Measurements from ENCODE around the gene CDKN2AIP. TPM values are rescaled to one million over a fixed set of nuclear protein-coding genes. Genes with fewer than 3 reads are reported as not detected.

The CDKN2AIP gene
- polyA plus RNA-seq, 2 of the 4 experiments (the other 2 are of a cell fraction), result 9.1 to 12.4 TPM

DNA sequence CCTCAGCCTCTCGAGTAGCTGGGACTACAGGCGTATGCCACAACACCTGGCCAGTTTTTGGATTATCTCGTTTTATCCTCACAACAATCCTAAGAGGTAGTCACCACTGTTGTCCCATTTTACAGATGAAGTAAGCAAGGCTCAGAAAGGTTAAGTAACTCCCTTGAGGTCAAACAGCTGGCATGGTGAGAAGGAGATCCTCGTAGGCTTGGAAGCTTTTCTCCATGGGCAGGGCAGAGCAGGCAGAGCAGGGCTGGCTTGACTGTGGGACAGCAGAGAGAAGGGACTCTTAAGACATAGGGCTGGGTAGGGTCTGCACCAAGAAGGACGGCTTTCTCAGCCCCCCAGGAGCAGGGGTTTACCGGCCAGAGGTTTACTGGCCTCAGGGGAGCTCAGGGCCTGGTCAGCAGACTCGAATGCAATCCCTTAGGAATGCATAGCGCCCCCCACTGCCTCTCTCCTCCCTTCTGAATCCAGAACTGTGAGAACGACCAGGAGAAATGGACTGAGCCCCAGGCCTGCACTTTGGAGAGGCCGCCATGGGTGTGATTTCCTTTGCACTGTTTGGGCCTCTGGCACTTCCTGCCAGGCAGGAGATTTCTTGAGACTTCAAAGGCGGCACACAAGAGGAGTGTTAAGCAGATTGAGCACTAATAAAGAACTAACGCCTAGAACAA is 14.0 kb upstream of the CDKN2AIP start:
- 0 out of 6 replicates have a peak, but pooled peaks of 1 of the 2 experiments have one; percentile 25 for ATAC-seq

DNA sequence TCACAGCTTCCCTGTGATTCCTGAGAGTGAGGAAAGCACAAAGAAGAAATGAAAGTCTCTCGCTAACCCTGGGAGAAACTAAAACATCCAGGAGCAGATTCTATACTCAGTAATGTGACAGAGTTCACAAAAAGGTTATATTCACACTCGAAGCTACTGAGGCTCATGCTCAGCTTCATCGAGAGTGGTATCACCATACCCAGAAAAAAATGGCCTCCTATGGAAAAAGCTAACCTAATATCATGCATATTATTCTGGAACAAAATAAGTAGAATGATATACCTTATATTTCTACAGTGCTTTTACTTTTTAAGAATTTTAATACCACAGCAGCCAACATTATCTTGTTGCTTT is 13.5 kb upstream of the CDKN2AIP start:
- DNase-seq (ENCODE audit: low read depth in 1 of 2, low spot score in 1 of 2) (no peak), ATAC-seq (no peak), FAIRE-seq (no peak)
- ChIA-PET CTCF (no interaction called here), POLR2A (no interaction called here)
- H3K4me2 ChIP-seq, result no peak overlapping the region
- WGBS (ENCODE audit: missing lambda C conversion rate), result 71% methylated on average over 3 of the region's 3 CpGs
- no peaks in the 10 kb centered on the region for H3K4me1 ChIP-seq
- H3K9me3 ChIP-seq, result no peaks in the 10 kb centered on the region
- no peak overlapping the region for H3K27ac ChIP-seq
- TF ChIP-seq HEYL (CRISPR knock-in tag; IDR thresholded peaks at IDR 0.05), result no peak
- no peak for TF ChIP-seq CBX2 (IDR thresholded peaks at IDR 0.05; ENCODE audit: borderline replicate concordance, low read depth)
- no peak for TF ChIP-seq NFE2L2 (conservative IDR thresholded peaks at IDR 0.05; ENCODE audit: low read length)
- TF ChIP-seq, protein P1, sequence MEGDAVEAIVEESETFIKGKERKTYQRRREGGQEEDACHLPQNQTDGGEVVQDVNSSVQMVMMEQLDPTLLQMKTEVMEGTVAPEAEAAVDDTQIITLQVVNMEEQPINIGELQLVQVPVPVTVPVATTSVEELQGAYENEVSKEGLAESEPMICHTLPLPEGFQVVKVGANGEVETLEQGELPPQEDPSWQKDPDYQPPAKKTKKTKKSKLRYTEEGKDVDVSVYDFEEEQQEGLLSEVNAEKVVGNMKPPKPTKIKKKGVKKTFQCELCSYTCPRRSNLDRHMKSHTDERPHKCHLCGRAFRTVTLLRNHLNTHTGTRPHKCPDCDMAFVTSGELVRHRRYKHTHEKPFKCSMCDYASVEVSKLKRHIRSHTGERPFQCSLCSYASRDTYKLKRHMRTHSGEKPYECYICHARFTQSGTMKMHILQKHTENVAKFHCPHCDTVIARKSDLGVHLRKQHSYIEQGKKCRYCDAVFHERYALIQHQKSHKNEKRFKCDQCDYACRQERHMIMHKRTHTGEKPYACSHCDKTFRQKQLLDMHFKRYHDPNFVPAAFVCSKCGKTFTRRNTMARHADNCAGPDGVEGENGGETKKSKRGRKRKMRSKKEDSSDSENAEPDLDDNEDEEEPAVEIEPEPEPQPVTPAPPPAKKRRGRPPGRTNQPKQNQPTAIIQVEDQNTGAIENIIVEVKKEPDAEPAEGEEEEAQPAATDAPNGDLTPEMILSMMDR (IDR thresholded peaks at IDR 0.05), result no peak
- TF ChIP-seq FOSB (CRISPR knock-in tag; IDR thresholded peaks at IDR 0.05), result no peak
- no peak for TF ChIP-seq SREBF2 (IDR thresholded peaks at IDR 0.05)
- TF ChIP-seq POLR2AphosphoS2 (conservative IDR thresholded peaks at IDR 0.05; ENCODE audit: low read length), result no peak
- no peak for TF ChIP-seq HDAC2 (IDR thresholded peaks at IDR 0.05)
- no peak for TF ChIP-seq EHMT2 (IDR thresholded peaks at IDR 0.05; ENCODE audit: low read depth)
- no peak for TF ChIP-seq ESRRA (IDR thresholded peaks at IDR 0.05; ENCODE audit: borderline replicate concordance, low read length)
- no peak for TF ChIP-seq MYC (IDR thresholded peaks at IDR 0.05; ENCODE audit: borderline replicate concordance, low read length)
- no peak for TF ChIP-seq MAFK (IDR thresholded peaks at IDR 0.05; ENCODE audit: partially characterized antibody)
- no peak for TF ChIP-seq RNF2 (IDR thresholded peaks at IDR 0.05; ENCODE audit: borderline replicate concordance, low read depth)
- TF ChIP-seq, protein P2, sequence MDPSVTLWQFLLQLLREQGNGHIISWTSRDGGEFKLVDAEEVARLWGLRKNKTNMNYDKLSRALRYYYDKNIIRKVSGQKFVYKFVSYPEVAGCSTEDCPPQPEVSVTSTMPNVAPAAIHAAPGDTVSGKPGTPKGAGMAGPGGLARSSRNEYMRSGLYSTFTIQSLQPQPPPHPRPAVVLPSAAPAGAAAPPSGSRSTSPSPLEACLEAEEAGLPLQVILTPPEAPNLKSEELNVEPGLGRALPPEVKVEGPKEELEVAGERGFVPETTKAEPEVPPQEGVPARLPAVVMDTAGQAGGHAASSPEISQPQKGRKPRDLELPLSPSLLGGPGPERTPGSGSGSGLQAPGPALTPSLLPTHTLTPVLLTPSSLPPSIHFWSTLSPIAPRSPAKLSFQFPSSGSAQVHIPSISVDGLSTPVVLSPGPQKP (IDR thresholded peaks at IDR 0.05; ENCODE audit: low read depth, low read length), result no peak
- TF ChIP-seq, protein P3, sequence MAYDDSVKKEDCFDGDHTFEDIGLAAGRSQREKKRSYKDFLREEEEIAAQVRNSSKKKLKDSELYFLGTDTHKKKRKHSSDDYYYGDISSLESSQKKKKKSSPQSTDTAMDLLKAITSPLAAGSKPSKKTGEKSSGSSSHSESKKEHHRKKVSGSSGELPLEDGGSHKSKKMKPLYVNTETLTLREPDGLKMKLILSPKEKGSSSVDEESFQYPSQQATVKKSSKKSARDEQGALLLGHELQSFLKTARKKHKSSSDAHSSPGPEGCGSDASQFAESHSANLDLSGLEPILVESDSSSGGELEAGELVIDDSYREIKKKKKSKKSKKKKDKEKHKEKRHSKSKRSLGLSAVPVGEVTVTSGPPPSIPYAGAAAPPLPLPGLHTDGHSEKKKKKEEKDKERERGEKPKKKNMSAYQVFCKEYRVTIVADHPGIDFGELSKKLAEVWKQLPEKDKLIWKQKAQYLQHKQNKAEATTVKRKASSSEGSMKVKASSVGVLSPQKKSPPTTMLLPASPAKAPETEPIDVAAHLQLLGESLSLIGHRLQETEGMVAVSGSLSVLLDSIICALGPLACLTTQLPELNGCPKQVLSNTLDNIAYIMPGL (CRISPR knock-in tag; IDR thresholded peaks at IDR 0.05; ENCODE audit: borderline replicate concordance), result no peak
- TF ChIP-seq TP53 (CRISPR knock-in tag; IDR thresholded peaks at IDR 0.05), result no peak
- TF ChIP-seq, protein P4, sequence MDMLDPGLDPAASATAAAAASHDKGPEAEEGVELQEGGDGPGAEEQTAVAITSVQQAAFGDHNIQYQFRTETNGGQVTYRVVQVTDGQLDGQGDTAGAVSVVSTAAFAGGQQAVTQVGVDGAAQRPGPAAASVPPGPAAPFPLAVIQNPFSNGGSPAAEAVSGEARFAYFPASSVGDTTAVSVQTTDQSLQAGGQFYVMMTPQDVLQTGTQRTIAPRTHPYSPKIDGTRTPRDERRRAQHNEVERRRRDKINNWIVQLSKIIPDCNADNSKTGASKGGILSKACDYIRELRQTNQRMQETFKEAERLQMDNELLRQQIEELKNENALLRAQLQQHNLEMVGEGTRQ (IDR thresholded peaks at IDR 0.05), result no peak
- TF ChIP-seq RAD21 (conservative IDR thresholded peaks at IDR 0.05 in 1 of 2, IDR thresholded peaks at IDR 0.05 in 1 of 2), result no peak
- TF ChIP-seq, protein P5, sequence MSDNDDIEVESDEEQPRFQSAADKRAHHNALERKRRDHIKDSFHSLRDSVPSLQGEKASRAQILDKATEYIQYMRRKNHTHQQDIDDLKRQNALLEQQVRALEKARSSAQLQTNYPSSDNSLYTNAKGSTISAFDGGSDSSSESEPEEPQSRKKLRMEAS (IDR thresholded peaks at IDR 0.05), result no peak
- H3K4me3 ChIP-seq, result no peak overlapping the region

More for the DNA sequence above, 14.0 kb upstream of the CDKN2AIP start:
- CTCF ChIA-PET, result interaction anchor here (1.0 kb wide), 1 partner anchor 23 kb away, joined by 4 read pairs; no protein-coding TSS in a partner anchor
- Histone ChIP-seq H3K4me2 (no peak overlapping the region), H3K4me1 (no peaks in the 10 kb centered on the region), H3K9me3 (no peaks in the 10 kb centered on the region), H3K27ac (no peak overlapping the region), H3K4me3 (no peak overlapping the region)
- 67% methylated on average over 7 of the region's 12 CpGs for WGBS (ENCODE audit: missing lambda C conversion rate)
- DNase-seq (ENCODE audit: low read depth in 1 of 2, low spot score in 1 of 2) (no peak), FAIRE-seq (no peak)
- POLR2A ChIA-PET, result no interaction called here
- no peak for TF ChIP-seq MAZ (IDR thresholded peaks at IDR 0.05; ENCODE audit: borderline replicate concordance, low read depth, low read length)
